Stromal cell of bone marrow (primary cell): ENCODE data around the gene MRTFB.
"Not testable (repeated sequence)": the region's sequence is repeated elsewhere in the genome, so short reads cannot be mapped to it uniquely, and the experiment has no call there.

Experiments used
- DNase-seq: peaks from one replicate; pipeline ENCODE4 v3.0.0-alpha.2; 2012; ENCODE audit warnings: low read depth

The MRTFB gene

GRCh38 chr16:14183962-14184361 is 112.8 kb downstream of the MRTFB start:
- not testable (repeated sequence) for DNase-seq

- peak; percentile 61 for DNase-seq
These were observed 115.1 kb downstream of the MRTFB start for GRCh38 chr16:14186007-14186794.

GRCh38 chr16:14186795-14187221 is 115.7 kb downstream of the MRTFB start:
- no peak for DNase-seq

DNA sequence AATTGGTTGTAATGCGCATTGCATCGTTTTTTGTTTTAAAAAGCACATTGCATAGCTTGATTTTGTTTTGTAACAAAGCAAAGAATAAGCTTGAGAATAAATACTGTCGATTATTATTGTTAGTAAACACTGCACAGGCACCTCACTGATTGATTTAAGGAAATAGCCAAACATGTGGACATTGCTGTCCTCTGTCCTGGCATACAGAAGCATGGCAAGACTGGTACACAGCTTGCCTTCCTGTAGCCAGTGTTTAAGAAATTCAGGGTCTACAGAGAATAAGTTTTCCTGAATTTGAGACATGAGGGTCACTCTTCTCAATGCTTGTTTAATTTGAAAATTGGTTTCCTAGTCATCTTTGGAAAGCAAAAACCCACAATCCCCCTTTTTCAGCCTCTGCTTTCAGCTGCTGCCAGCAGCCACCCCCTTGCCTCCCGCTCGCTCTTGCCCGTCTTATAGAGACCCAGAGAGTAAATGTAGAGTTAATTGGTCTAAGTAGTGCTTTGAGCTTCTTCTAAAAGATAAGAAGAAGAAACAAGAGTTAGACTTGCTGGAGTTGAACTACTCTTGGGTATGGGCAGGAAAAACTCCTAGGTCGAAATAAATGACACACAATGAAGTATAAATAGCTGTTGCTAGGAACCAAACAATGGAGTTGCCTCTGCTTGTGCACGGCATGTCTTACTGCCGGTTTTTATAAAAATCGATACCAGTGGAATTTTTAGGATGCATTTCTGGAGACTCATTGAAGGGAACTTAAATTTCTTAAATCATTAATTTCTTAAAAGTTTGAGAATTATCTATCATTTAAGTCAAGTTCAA is 116.6 kb downstream of the MRTFB start:
- no peak for DNase-seq

GRCh38 chr16:14193316-14193871 is 122.3 kb downstream of the MRTFB start:
- DNase-seq = no peak

GRCh38 chr16:14194721-14195120 is 123.6 kb downstream of the MRTFB start:
- no peak for DNase-seq

- no peak for DNase-seq
These were observed 124.9 kb downstream of the MRTFB start for GRCh38 chr16:14196011-14196410.

DNA sequence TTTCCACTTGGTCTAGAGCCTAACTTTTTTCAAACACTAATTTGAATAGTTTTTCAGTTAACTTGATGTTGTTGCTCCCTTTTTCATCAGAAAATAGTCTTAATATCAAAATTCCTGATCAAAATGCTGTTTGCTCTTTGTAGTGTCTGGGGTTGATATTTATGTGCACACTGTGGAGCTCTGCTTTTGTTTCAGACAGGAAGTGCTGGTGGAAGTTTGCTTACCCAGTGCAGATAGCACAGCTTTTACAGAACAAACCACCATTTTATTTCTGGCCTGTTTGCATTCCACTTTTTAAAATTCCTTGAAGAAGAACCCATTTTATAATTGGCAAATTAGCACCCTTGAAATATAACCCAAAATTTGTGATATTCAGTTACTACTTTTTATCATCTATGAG is 125.4 kb downstream of the MRTFB start:
- no peak for DNase-seq

DNA sequence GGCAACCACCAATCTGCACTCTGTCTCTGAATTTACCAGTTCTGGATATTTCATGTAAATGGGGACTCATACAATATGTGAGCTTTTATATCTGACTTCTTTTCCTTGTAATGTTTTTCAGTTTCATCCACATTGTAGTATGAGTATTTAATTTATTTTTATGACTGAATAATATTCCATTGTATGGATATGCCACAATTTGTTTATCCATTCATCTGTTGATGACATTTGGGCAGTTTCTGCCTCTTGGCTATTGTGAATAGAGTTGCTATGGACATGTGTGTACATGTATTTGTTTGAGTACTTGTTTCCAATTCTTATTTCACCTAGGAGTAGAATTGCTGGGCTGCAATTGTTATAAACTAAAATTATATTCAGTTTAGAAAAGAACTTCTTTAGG is 126.9 kb downstream of the MRTFB start:
- DNase-seq = no peak

DNA sequence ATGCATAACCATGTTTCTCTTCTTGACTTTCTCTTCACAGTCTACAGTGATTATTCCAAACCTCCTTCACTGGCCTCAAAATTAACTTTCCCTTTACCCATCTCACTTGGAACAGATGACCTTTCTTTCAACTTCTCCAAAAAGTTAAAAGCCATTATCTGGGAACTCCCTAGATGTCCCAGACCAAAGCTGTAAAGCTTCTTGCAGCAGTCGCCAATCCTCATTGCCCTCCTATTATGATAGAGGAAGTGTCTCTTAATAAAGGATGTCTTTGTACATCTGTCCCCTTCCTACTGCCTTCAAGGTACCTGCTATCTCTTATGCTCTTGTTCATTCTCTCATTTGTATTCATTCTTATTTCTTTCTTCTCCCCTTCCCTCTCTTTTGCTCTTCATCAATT is 127.5 kb downstream of the MRTFB start:
- DNase-seq = no peak

DNA sequence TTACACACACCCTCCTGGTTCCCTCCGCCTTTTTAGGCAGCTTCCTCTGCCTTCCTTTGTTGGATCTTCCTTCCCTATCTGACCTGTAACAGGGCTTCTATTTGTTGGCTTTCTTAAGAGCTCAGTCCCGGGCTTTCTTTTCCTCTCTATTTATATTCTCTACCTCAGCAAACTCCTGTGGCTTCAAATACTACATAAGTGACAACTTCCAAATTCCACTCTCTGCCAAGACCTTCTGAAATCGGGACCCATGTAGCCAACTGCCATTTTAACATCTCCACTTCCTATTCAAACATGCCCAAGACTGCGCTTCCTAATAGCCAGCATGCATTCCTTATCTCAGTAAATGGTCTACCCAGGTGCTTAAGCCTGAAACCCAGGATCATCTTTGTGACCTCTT is 128.1 kb downstream of the MRTFB start:
- no peak for DNase-seq

GRCh38 chr16:14199624-14200023 is 128.5 kb downstream of the MRTFB start:
- DNase-seq = no peak

DNA sequence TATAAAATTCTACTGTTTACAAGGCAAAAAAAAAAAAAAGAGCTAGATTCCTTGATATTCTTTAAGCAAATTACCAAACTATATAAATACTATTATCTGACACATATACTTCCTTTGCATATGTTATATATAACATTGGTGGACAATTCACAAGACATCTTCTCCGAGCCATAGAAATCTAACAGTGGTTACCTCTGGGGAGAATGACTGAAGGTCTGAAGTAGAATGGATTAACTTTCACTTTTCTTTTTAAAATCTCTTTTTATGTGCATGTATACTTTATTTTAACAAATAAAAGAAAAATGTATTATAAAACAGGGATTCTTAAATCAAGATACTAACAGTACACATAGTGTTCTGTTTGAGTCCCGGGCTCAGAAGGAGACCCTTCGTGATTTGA is 131.0 kb downstream of the MRTFB start:
- no peak for DNase-seq

- DNase-seq = no peak
These were observed 131.6 kb downstream of the MRTFB start for GRCh38 chr16:14202697-14203096.

DNA sequence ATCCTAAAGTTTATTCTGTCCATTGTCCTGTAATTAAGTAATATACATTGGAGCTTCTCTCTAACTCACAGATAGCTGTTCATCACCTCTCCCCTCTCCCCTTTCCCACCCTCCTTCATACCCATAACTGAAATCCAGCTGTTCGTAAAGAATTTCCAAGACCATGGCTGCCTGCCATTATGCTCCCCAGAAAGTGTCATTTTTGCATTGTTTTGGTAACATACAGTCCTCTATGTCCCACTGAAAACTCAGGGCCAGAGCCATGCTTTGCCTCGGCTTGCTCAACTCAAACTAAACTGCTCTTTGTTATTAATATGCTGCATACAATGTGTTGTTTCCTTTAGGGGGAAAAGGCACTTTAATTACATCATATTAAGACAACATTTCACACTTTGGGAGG is 132.0 kb downstream of the MRTFB start:
- DNase-seq = no peak

GRCh38 chr16:14205666-14206065 is 134.5 kb downstream of the MRTFB start:
- no peak for DNase-seq

DNA sequence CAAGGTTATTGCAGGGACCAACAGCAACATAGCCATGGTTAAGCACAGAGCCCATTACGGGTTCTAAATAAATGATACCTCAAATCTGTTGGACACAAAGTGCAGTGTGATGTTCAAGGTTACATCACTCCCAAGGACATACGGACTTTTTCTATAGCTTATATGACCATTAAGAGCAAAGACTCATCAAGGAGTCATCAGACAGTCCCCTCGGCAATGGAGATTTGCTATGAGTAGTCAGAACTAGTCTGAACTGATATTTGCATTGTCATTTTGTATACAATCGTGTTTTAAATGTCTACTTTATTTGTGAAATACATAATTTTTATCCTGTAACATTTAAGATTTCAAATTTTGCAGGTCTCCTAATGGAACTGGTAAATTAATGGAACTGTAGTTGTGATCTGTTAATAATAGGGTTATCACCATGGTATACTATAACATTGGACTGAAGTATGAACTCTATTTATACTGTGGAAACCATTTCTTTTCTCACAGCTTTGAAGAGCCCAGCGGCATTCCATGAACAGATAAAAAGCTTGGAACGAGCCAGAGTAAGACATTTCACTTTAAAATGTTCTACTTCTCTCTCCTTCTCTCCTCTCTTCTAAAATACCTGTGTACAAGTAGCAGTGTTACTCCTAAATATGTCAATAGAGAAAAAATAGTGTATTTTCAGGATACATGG is 140.9 kb downstream of the MRTFB start:
- no peak for DNase-seq

GRCh38 chr16:14215941-14216340 is 144.8 kb downstream of the MRTFB start:
- DNase-seq = no peak

- no peak for DNase-seq
These were observed 148.9 kb downstream of the MRTFB start for GRCh38 chr16:14219983-14220382.

DNA sequence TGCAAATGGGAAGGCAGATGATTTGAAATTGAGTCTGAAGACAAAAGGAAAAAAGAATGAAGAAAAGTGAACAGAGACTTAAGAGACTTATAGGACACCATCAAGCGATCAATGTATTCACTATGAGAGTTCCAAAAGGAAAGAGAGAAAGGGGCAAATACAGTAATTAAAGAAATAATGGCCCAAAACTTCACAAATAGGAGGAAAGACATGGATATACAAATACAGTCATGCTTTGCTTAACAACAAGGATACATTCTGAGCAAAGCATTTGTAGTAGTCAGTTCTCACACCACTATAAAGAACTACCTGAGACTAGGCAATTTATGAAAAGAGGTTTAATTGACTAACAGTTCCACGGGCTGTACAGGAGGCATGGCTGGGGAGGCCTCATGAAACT is 152.5 kb downstream of the MRTFB start:
- no peak for DNase-seq

GRCh38 chr16:14225457-14225856 is 154.3 kb downstream of the MRTFB start:
- DNase-seq = no peak

DNA sequence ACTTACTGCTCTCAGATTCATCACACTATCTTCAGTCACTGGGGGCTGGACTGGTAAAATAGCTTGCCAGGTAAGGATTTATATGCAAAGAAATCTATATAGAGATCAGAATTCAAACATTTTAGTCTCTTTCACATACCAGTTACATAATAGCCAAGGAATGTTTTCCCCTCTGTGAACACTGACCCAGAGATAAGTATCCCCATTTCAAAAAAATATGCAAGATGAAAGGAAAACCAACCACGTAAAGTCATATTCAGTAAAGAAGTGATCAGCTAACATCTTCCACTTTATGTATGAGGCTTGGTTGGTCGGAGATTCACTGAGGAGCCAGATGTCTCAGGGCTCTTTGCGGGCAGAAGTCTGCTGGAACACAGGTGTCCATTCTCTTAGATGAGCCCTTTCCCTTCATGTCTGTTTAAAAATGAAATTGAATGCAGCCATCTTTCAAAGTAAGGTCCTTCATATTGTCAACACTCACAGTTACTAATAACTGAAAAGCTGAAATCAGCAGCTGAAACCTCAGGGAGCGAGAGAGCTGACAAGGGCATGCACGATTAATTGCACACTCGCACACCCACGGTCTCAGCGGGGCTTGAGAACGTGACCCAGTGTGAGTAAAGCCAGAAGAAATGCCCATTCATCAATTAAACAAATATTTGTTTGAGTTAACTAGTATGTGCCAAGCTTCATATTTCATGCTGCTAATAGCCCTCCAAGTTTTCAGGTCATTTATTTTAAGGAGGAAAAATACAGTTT is 161.2 kb downstream of the MRTFB start:
- DNase-seq = no peak
